GM12801 (cell line): ENCODE data around the gene CHST13.

Experiments used
- CTCF ChIP-seq: IDR thresholded peaks from one replicate; pipeline ENCODE4 v1.5.1; 2011; ENCODE audit warnings: control low read depth; ENCODE audit not compliant: insufficient read length; ENCODE audit errors: extremely low read depth

The CHST13 gene

GRCh38 chr3:126537730-126538281 is 13.9 kb downstream of the CHST13 start:
- no peak for TF ChIP-seq CTCF

DNA sequence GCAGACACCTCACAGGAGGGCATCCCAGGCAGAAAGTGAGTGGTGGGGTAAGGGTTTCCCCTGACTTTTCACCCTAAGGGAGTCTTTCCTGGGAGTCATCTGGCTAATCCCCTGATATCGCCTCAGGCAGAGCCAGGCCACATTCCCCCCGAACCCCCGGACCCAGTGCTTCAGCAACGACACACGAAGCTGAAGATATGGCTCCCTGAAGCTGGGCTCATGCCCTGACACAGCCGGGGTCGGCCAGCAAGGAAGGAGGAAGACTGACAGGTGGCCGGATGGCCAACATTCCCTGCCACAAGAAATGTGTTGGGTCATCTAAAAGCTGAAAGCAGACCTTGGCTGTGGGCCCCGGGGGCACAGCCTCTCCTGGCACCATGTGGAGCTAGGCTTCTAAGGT is 14.4 kb downstream of the CHST13 start:
- no peak for TF ChIP-seq CTCF

- no peak for TF ChIP-seq CTCF
These were observed 15.0 kb downstream of the CHST13 start for GRCh38 chr3:126538966-126539365.

DNA sequence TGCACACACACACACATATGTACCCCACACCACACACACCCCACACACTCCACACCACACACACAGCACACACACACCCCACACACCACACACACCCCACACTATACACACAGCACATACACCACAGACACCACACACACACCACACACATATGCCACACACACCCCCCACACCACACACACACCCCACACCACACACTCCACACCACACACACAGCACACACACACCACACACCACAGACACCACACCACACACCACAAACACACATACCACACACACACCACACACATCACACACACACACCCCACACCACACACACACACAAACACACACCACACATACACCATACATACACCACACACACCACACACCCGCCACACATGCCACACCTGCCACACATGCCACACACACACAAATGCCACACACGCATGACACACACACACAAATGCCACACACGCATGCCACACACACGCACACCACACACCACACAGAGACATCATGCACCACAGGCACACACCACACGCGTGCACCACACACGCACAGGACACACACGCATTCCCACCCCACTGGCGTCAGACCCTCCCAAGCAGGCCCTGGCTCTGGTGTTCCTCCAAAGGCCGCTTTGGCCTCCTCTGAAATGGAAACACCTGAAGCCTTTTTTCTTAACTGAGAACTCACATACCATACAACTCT is 15.7 kb downstream of the CHST13 start:
- no peak for TF ChIP-seq CTCF

DNA sequence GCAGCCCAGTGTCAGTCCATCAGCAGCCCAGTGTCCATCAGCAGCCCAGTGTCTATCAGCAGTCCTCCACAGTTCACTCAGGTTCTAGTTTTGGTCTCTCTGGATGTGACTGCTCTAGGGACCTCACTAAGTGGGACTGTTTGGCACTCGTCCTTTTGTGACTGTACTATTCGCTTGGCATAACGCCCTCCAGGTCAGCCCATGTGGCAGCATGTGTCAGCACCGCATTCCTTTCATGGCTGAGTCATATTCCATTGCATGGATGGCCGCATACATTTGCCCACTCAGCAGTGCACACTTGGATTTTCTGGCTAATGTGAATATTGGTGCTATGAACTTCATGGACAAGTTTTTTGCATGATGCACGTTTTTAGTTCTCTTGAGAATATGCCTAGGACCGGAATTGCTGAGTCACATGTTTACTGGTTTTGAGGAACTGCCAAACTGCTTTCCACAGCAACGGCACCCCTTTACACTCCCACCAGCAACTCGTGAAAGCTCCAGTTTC is 16.4 kb downstream of the CHST13 start:
- TF ChIP-seq CTCF, result no peak

GRCh38 chr3:126540951-126541627 is 17.1 kb downstream of the CHST13 start:
- TF ChIP-seq CTCF, result no peak

GRCh38 chr3:126541628-126542339 is 17.8 kb downstream of the CHST13 start:
- no peak for TF ChIP-seq CTCF
